Natural killer cell (primary cell): ENCODE results near the gene FCRLA. TPM values are rescaled to one million over a fixed set of nuclear protein-coding genes. Genes with fewer than 3 reads are reported as not detected.

ENCODE experiments used
- ATAC-seq, 3 donors: fragments of 150-1000 bp in 2 of 3; fragments of 200-7000 bp in 1 of 3; cut with Tn5 transposase; 1 replicate in 1 of 3; 2 replicates in 2 of 3; pipeline ENCODE4 v1.10.0; 2021; ENCODE audit warnings: mild to moderate bottlenecking in 2 of 3, moderate library complexity in 2 of 3
- DNase-seq, 2 donors: peaks; one replicate each; pipeline versions ENCODE4 v3.0.0 to v3.0.0-alpha.2; 2013 to 2021; ENCODE audit warnings: mixed read lengths in 1 of 2
- H3K27ac ChIP-seq: one replicate; pipeline ENCODE4 v1.5.1; 2013; ENCODE audit warnings: mild to moderate bottlenecking, low read length
- H3K27me3 ChIP-seq: one replicate; pipeline ENCODE4 v1.6.1; 2013; ENCODE audit warnings: low read length; ENCODE audit not compliant: control insufficient read depth, insufficient read depth
- H3K36me3 ChIP-seq: one replicate; pipeline ENCODE4 v1.6.1; 2013; ENCODE audit warnings: low read length; ENCODE audit not compliant: control insufficient read depth, insufficient read depth
- H3K4me1 ChIP-seq: one replicate; pipeline ENCODE4 v1.6.1; 2013; ENCODE audit warnings: low read length; ENCODE audit not compliant: control insufficient read depth, insufficient read depth
- H3K4me3 ChIP-seq: one replicate; pipeline ENCODE4 v1.5.1; 2013; ENCODE audit warnings: low read length
- H3K9me3 ChIP-seq: one replicate; pipeline ENCODE4 v1.6.1; 2013; ENCODE audit warnings: low read length; ENCODE audit not compliant: control insufficient read depth, insufficient read depth
- H3K27ac Mint-ChIP-seq, 2 donors: one replicate each; pipeline ENCODE4 v1.8.0; 2022; ENCODE audit warnings: mild to moderate bottlenecking in 2 of 2, mixed read lengths in 2 of 2, moderate library complexity in 1 of 2
- H3K27me3 Mint-ChIP-seq, 2 donors: one replicate each; pipeline ENCODE4 v1.8.0; 2022; ENCODE audit warnings: low read depth in 2 of 2, mixed read lengths in 2 of 2
- H3K36me3 Mint-ChIP-seq: one replicate; pipeline ENCODE4 v1.8.0; 2022; ENCODE audit warnings: mixed read lengths
- H3K4me1 Mint-ChIP-seq, 2 donors: one replicate each; pipeline ENCODE4 v1.8.0; 2022; ENCODE audit warnings: mixed read lengths in 2 of 2
- H3K4me3 Mint-ChIP-seq: one replicate; pipeline ENCODE4 v1.8.0; 2022; ENCODE audit warnings: mild to moderate bottlenecking, moderate library complexity, mixed read lengths
- H3K9me3 Mint-ChIP-seq, 2 donors: one replicate each; pipeline ENCODE4 v1.8.0; 2022; ENCODE audit warnings: mixed read lengths in 2 of 2
- WGBS: methylation state at CpG from one replicate; pipeline ENCODE4 v1.1.7; 2013; ENCODE audit warnings: missing lambda C conversion rate; ENCODE audit not compliant: insufficient coverage; 5-methylcytosine and 5-hydroxymethylcytosine counted together
- intact Hi-C: fragments of 100-400 bp; cut with micrococcal nuclease; formaldehyde crosslinking; loops from one replicate; pipeline ENCODE4 v1.14.2; 2022
- total RNA-seq, 4 donors: library from RNA; stranded (reverse); fragments of 120-200 nt in 1 of 4; gene quantifications; one replicate each; pipeline versions ENCODE4 v1.2.3 to v1.2.4, GENCODE V29; 2013 to 2022
- TF ChIP-seq, protein P1 (sequence below): fragments of 200-600 bp; IDR thresholded peaks from one replicate; pipeline ENCODE4 v1.8.0; 2022; ENCODE audit warnings: antibody characterized with exemption

The FCRLA gene
- total RNA-seq, 3 donors from 2014 or later (not counting 1 experiment from before 2014, with no cell fraction given) = 0.41 to 0.90 (median 0.80) TPM

DNA sequence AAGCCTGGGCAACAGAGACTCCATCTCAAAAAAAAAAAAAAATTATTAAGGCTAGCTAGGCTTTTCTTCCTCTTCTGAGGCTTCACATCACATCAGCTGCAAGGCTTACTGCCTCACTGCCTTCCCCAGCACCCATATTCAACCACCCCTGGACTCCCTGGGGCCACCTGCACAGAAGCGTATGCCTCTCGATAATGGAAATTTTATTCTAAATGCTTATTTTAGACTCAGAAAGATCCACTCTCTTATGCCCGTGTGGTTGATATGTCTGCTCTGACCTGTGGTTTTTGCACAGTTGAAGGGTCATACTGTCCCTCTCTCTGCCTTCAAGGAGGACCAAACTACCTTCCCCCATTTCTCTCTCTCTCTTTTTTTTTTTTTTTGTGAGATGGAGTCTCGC lies 1.5 kb upstream of the FCRLA start:
- no peak overlapping the region for H3K27ac Mint-ChIP-seq
- Histone ChIP-seq H3K27me3 (no peaks in the 10 kb centered on the region), H3K4me3 (no peak overlapping the region), H3K27ac (peak overlapping the region; percentile 12), H3K4me1 (no peaks in the 10 kb centered on the region), H3K36me3 (no peaks in the 10 kb centered on the region), H3K9me3 (no peaks in the 10 kb centered on the region)
- H3K27me3 Mint-ChIP-seq = no peaks in the 10 kb centered on the region
- no peaks in the 10 kb centered on the region for H3K9me3 Mint-ChIP-seq
- intact Hi-C loops = no loop called here
- no peaks in the 10 kb centered on the region for H3K36me3 Mint-ChIP-seq
- H3K4me1 Mint-ChIP-seq = no peaks in the 10 kb centered on the region
- TF ChIP-seq, protein P1, sequence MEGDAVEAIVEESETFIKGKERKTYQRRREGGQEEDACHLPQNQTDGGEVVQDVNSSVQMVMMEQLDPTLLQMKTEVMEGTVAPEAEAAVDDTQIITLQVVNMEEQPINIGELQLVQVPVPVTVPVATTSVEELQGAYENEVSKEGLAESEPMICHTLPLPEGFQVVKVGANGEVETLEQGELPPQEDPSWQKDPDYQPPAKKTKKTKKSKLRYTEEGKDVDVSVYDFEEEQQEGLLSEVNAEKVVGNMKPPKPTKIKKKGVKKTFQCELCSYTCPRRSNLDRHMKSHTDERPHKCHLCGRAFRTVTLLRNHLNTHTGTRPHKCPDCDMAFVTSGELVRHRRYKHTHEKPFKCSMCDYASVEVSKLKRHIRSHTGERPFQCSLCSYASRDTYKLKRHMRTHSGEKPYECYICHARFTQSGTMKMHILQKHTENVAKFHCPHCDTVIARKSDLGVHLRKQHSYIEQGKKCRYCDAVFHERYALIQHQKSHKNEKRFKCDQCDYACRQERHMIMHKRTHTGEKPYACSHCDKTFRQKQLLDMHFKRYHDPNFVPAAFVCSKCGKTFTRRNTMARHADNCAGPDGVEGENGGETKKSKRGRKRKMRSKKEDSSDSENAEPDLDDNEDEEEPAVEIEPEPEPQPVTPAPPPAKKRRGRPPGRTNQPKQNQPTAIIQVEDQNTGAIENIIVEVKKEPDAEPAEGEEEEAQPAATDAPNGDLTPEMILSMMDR = no peak
- WGBS = 73% methylated on average over 4 of the region's 4 CpGs
- DNase-seq (no peak), ATAC-seq (no peak)
- no peak overlapping the region for H3K4me3 Mint-ChIP-seq

DNA sequence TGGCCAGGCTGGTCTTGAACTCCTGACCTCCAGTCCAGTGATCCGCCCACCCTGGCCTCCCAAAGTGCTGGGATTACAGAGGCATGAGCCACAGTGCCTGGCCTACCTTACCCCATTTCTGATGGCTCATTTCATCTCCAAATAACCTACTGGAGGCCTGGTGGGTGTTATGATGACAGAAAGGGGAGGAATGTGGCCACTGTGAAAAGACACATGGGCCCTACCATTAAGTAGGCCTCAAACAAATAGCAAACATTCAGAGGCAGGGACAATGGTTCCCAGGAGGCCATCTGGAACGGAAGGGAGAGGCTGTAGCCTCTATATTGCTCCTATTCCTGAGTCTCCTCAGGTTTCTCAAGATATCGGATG lies 932 bp upstream of the FCRLA start:
- DNase-seq (no peak), ATAC-seq (no peak)
- peak overlapping the region; percentile 15 for H3K27ac ChIP-seq
- Mint-ChIP-seq H3K4me1 (no peaks in the 10 kb centered on the region), H3K9me3 (no peaks in the 10 kb centered on the region), H3K27me3 (no peaks in the 10 kb centered on the region), H3K4me3 (no peak overlapping the region), H3K36me3 (no peaks in the 10 kb centered on the region), H3K27ac (no peak overlapping the region)
- H3K36me3 ChIP-seq = no peaks in the 10 kb centered on the region
- WGBS = 85% methylated on average over 3 of the region's 3 CpGs
- H3K9me3 ChIP-seq = no peaks in the 10 kb centered on the region
- intact Hi-C loops = no loop called here
- no peaks in the 10 kb centered on the region for H3K4me1 ChIP-seq
- TF ChIP-seq, protein P1 = no peak
- H3K4me3 ChIP-seq = no peak overlapping the region
- H3K27me3 ChIP-seq = no peaks in the 10 kb centered on the region

DNA sequence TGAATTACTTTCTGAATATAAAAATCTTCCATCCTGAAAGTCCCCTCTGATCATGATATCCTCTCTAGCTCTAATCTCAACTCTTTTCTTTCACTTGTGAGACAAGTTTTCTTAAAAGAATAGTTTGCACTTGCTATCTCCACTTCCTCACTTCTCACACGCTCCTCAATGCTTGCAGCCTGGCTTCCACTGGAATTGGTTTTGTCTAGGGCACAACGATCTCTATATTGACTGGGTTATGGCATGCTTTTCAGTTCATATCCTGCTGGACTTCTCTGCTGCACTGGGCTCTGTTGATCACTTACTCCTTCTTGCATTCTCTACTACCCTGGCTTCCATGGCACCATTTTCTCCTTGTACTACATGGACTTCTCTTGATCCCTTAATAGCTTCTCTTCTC lies 474 bp downstream of the FCRLA start:
- no peak for ATAC-seq
- TF ChIP-seq, protein P1 = no peak
- DNase-seq = no peak
- Histone ChIP-seq H3K9me3 (no peaks in the 10 kb centered on the region), H3K4me1 (no peaks in the 10 kb centered on the region), H3K27ac (no peak overlapping the region), H3K36me3 (no peaks in the 10 kb centered on the region), H3K27me3 (no peaks in the 10 kb centered on the region), H3K4me3 (peak overlapping the region; percentile 6)
- H3K4me3 Mint-ChIP-seq = no peak overlapping the region
- H3K27ac Mint-ChIP-seq = no peak overlapping the region
- H3K36me3 Mint-ChIP-seq = no peaks in the 10 kb centered on the region
- H3K27me3 Mint-ChIP-seq = no peaks in the 10 kb centered on the region
- 77% methylated on average over 2 of the region's 2 CpGs for WGBS
- intact Hi-C loops = no loop called here
- H3K4me1 Mint-ChIP-seq = no peaks in the 10 kb centered on the region
- H3K9me3 Mint-ChIP-seq = no peaks in the 10 kb centered on the region

DNA sequence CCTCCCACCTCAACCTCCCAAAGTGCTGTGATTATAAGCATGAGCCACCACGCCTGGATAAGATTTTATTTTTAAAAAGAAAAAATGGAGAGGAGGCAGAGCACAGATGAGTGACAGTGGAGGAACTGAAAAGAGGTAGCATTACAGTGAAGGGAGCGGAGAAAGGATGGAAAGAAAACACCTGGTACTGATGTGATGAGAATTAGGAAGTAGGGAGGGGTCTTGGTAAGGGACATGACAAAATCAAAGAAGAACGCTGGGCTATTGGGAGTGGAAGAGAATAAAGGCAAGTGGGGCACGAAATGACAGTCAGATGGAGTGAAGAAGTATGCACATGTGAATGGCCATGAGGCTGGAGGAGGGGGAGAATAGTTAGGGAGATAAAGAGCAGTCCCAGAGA lies 2.3 kb downstream of the FCRLA start:
- intact Hi-C loops = no loop called here
- no peaks in the 10 kb centered on the region for H3K27me3 Mint-ChIP-seq

More for the DNA sequence above, 2.3 kb downstream of the FCRLA start:
- ATAC-seq = no peak
- H3K36me3 Mint-ChIP-seq = no peaks in the 10 kb centered on the region
- H3K9me3 ChIP-seq = no peaks in the 10 kb centered on the region
- TF ChIP-seq, protein P1 = no peak
- no peaks in the 10 kb centered on the region for H3K27me3 ChIP-seq
- H3K27ac ChIP-seq = no peak overlapping the region
- no peaks in the 10 kb centered on the region for H3K4me1 Mint-ChIP-seq
- H3K4me1 ChIP-seq = no peaks in the 10 kb centered on the region
- peak overlapping the region; percentile 5 for H3K4me3 ChIP-seq
- H3K4me3 Mint-ChIP-seq = no peak overlapping the region
- no peak overlapping the region for H3K27ac Mint-ChIP-seq
- DNase-seq = no peak
- H3K36me3 ChIP-seq = no peaks in the 10 kb centered on the region
- no peaks in the 10 kb centered on the region for H3K9me3 Mint-ChIP-seq
- 57% methylated on average over 4 of the region's 4 CpGs for WGBS
